ENCODE results near the gene SLIT1. TPM values are rescaled to one million over a fixed set of nuclear protein-coding genes. Genes with fewer than 3 reads are reported as not detected.

The SLIT1 gene
- total and polyA plus RNA-seq, 12 donors = 0.05 to 0.65 (median 0.15) TPM

- TF ChIP-seq POLR2A (IDR thresholded peaks at IDR 0.05) (no peak), CTCF (IDR thresholded peaks at IDR 0.05) (no peak)
- Histone ChIP-seq H3K27me3 (peaks cover 19% of the 10 kb centered on the region), H3K4me1 (replicated peaks in 1 of 2) (peaks cover 5 to 6% of the 10 kb centered on the region in 2 donors), H3K36me3 (replicated peaks in 1 of 2) (no peaks in the 10 kb centered on the region), H3K27ac (no peak overlapping the region), H3K9me3 (replicated peaks in 1 of 3) (no peaks in the 10 kb centered on the region), H3K4me3 (no peak overlapping the region)
- intact Hi-C loops (cut with DNase I) = no loop called here
- no peak for DNase-seq
- WGBS, 4 donors = 82 to 91% (median 88%) methylated on average over 16 to 18 of the region's 18 CpGs
Observed at GRCh38 chr10:97186911-97187310, 1.2 kb upstream of the SLIT1 start.

GRCh38 chr10:97184971-97185325 lies 811 bp downstream of the SLIT1 start:
- H3K36me3 ChIP-seq (replicated peaks in 1 of 2) = no peaks in the 10 kb centered on the region
- no peak overlapping the region for H3K27ac ChIP-seq
- intact Hi-C loops (cut with DNase I) = no loop called here
- TF ChIP-seq CTCF (IDR thresholded peaks at IDR 0.05) = no peak
- no peak for TF ChIP-seq POLR2A (IDR thresholded peaks at IDR 0.05)
- no peak overlapping the region for H3K4me3 ChIP-seq
- no peak for DNase-seq
- 22 to 43% (median 33%) methylated on average over 10 to 17 of the region's 17 CpGs for WGBS, 4 donors
- no peaks in the 10 kb centered on the region for H3K9me3 ChIP-seq (replicated peaks in 1 of 3)
- peaks cover 19% of the 10 kb centered on the region for H3K27me3 ChIP-seq
- H3K4me1 ChIP-seq (replicated peaks in 1 of 2) = peaks cover 5 to 6% of the 10 kb centered on the region in 2 donors

- intact Hi-C loops (cut with DNase I) = no loop called here
- no peaks in the 10 kb centered on the region for H3K36me3 ChIP-seq (replicated peaks in 1 of 2)
- DNase-seq = no peak
- WGBS, 4 donors = 83 to 92% (median 89%) methylated on average over 3 of the region's 3 CpGs
- H3K9me3 ChIP-seq (replicated peaks in 1 of 3) = no peaks in the 10 kb centered on the region
- H3K4me1 ChIP-seq (replicated peaks in 1 of 2) = peaks cover 5 to 6% of the 10 kb centered on the region in 2 donors
- TF ChIP-seq POLR2A (IDR thresholded peaks at IDR 0.05) = no peak
- no peak for TF ChIP-seq CTCF (IDR thresholded peaks at IDR 0.05)
- H3K27ac ChIP-seq = no peak overlapping the region
- no peak overlapping the region for H3K4me3 ChIP-seq
- peaks cover 17% of the 10 kb centered on the region for H3K27me3 ChIP-seq
Observed at GRCh38 chr10:97183314-97183713, 2.4 kb downstream of the SLIT1 start.

GRCh38 chr10:97182288-97182990 lies 3.3 kb downstream of the SLIT1 start:
- no peaks in the 10 kb centered on the region for H3K9me3 ChIP-seq (replicated peaks in 1 of 3)
- no peaks in the 10 kb centered on the region for H3K36me3 ChIP-seq (replicated peaks in 1 of 2)
- no peak overlapping the region for H3K27ac ChIP-seq
- DNase-seq = no peak
- H3K27me3 ChIP-seq = peaks cover 15% of the 10 kb centered on the region
- intact Hi-C loops (cut with DNase I) = no loop called here
- H3K4me1 ChIP-seq (replicated peaks in 1 of 2) = peaks cover 5 to 6% of the 10 kb centered on the region in 2 donors
- no peak overlapping the region for H3K4me3 ChIP-seq
- TF ChIP-seq CTCF (IDR thresholded peaks at IDR 0.05) = no peak
- no peak for TF ChIP-seq POLR2A (IDR thresholded peaks at IDR 0.05)
- 78 to 92% (median 88%) methylated on average over 9 to 10 of the region's 10 CpGs for WGBS, 4 donors

All from adrenal gland (tissue), 12 donors.